Suprapubic skin (tissue), 4 donors: ENCODE results near the gene CELF4.

Source experiments
- CTCF ChIP-seq, 2 donors: fragments of 200-600 bp in 1 of 2; fragments of 450-650 bp in 1 of 2; sonication (generic) in 1 of 2; IDR thresholded peaks; one replicate each; pipeline ENCODE4 v1.5.1; 2016 to 2019; ENCODE audit warnings: antibody characterized with exemption in 2 of 2, mild to moderate bottlenecking in 1 of 2, moderate library complexity in 1 of 2
- EP300 ChIP-seq: sonication (generic); formaldehyde crosslinking; IDR thresholded peaks from one replicate; pipeline ENCODE4 v1.6.1; 2017; ENCODE audit warnings: antibody characterized with exemption
- POLR2A ChIP-seq, 2 donors: fragments of 450-650 bp; IDR thresholded peaks; one replicate each; pipeline ENCODE4 v1.6.1; 2017; ENCODE audit warnings: antibody characterized with exemption in 2 of 2, mild to moderate bottlenecking in 2 of 2, moderate library complexity in 2 of 2
- POLR2AphosphoS5 ChIP-seq, 3 donors: sonication (generic); formaldehyde crosslinking; IDR thresholded peaks; one replicate each; pipeline ENCODE4 v1.6.1; 2017; ENCODE audit warnings: antibody characterized with exemption in 3 of 3

- TF ChIP-seq CTCF (IDR thresholded peaks at IDR 0.05) = no peak
- no peak for TF ChIP-seq POLR2AphosphoS5 (IDR thresholded peaks at IDR 0.05)
- TF ChIP-seq POLR2A (IDR thresholded peaks at IDR 0.05) = no peak
- no peak for TF ChIP-seq EP300
Observed at GRCh38 chr18:37608876-37609275, 43.3 kb upstream of the CELF4 start.
